Stimulated activated naive CD4-positive, alpha-beta T cell (primary cell): ENCODE results near the gene SAXO2.
"Not testable (repeated sequence)": the region's sequence is repeated elsewhere in the genome, so short reads cannot be mapped to it uniquely, and the experiment has no call there.

Experiments used
- DNase-seq, 6 experiments: peaks; one replicate each; lab custom pipeline; 2025; lab: John Stamatoyannopoulos, UW

SAXO2 gene

DNA sequence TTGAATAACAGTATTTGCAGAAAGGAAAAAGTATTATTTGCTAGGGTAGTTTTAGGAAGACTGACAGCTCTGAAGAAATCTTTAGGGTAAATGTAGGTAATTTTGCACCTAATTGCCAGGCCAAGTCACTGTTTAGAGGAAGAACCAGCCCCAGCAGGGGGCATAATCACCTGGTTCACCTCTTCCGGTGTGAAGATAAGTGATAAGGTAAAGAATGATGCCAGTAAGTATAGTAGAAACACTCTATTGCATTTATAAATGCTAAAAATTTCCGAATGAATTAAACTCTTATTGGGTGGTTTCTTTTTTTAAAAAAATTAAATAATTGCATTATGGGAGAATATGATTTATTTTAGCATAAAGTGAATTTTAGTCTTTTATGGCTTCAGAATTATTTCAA lies 21.8 kb downstream of the SAXO2 start:
- not testable (repeated sequence) for DNase-seq

DNA sequence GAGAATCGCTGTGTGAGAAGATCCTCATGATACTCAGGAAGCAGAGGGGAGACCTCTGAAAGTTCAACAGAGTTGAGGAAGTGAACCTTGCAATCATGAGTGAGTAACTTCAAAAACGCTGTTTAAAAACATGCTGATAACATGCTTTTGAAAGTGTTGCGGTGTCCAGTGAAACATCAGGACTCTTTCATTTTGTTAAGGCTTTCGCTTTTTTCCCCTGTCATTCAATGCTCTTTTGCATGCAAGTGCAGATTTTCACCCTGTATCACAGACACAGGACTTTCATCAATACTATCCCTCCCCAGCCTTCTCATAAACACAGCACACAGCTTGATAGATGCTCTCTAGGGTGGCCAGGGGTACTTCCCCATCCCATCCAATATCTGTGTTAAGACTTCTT lies 23.9 kb downstream of the SAXO2 start:
- DNase-seq = peak in 2 of 6 experiments; percentile 19 to 29

DNA sequence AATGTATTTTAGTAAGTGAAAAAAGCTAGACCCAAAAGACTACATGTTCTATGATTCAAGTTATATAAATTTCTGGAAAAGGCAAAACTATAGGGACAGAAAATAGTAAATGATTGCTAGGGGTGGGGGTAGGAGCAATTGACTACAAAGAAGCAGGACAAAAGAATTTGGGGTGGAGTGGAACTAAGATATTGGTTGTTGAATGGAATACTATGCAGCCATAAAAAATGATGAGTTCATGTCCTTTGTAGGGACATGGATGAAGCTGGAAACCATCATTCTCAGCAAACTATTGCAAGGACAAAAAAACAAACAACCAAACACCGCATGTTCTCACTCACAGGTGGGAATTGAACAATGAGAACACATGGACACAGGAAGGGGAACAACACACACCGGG lies 25.6 kb downstream of the SAXO2 start:
- not testable (repeated sequence) for DNase-seq

DNA sequence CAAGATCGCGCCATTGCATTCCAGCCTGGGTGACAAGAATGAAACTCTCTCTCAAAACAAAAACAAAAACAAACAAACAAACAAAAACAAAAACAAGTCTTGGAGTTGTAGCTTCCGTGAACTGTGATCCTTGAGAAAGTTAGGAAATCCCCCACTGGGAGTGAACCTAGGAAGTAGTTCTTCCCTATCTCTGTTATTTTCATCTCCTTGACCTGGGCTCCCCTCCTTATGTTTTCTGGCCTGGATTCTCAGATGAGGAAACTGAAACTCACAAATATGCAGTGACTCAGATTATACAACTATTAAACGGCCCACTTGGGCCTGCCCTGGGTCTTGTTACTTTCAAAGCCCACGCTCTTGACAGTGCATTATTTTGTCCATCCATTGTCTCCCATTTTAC lies 29.7 kb downstream of the SAXO2 start:
- DNase-seq = no peak

DNA sequence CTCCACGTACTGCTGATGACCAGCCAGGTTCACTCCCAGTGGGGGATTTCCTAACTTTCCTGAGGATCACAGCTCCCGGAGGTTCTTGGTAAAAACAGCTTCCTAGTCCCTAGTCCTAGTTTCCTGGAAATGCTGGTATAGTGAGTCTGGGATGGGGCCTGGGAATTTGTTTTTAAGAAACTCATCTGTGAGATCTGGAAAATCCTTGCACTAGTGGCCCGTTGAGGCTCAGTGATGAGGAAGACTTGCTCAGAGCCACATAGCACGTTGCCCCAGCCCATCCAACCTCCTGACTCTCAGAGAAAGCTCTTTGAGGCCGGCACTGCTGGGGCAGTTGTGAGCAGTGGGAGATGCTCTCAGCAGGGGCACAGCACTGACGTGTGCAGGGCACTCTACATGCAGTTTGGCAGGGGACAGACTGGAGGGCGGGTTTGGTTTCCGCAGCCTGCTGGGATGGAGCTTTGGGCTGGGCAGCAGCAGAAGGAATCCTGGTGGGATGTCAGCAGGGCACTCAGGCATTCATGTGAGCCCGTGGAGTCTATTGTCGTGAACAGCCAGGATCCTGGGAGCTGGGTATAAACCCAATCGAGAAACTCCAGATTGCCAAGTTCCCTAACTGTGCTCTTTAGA lies 31.6 kb downstream of the SAXO2 start:
- no peak for DNase-seq

DNA sequence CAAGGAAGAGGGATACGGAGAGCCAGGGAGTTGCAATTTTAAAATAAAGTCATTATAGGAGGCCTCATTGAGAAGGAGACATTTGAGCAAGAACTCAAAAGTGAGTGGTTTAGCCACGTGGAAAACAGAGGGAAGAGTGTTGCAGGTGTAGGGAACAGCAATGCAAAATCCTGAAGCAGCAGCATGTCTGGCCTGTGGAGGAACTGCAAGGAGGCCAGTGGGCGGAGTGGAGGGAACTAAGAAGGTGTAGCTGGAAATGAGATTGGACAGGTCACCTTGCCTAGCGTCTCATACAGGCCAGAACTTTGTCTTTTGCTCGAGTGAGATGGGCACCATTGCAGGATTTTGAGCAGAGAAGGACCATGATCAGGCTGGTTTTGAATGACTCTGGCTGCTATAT lies 34.9 kb downstream of the SAXO2 start:
- no peak for DNase-seq

DNA sequence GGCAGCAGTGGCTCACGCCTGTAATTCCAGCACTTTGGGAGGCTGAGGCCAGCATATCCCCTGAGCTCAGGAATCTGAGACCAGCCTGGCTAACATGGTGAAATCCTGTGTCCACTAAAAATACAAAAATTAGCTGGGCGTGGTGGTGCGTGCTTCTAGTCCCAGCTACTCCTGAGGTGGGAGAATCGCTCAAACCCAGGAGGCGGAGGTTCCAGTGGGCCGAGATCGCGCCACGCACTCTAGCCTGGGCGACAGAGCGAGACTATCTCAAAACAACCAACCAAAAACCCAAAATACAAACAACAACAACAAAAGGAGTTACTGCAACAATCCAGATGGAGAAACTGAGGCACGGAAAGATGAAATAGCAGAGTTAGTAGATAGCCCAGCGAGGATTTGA lies 35.4 kb downstream of the SAXO2 start:
- DNase-seq = no peak

DNA sequence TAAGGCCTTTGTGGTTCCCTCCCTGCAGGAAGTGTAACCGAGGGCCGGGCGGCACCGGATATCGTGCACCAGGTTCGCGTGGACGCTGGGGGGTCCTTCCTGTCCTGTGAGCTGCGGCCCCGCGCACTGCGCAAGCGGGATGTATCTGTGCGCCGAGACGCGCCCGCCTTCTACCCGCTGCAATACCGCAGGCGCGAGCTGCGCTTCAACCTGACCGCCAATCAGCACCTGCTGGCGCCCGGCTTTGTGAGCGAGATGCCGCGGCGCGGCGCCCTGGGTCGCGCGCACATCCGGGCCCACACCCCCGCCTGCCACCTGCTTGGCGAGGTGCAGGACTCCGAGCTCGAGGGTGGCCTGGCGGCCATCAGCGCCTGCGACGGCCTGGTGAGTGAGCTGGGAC lies 35.9 kb downstream of the SAXO2 start:
- DNase-seq = peak; percentile 11 to 73 (median 55)

DNA sequence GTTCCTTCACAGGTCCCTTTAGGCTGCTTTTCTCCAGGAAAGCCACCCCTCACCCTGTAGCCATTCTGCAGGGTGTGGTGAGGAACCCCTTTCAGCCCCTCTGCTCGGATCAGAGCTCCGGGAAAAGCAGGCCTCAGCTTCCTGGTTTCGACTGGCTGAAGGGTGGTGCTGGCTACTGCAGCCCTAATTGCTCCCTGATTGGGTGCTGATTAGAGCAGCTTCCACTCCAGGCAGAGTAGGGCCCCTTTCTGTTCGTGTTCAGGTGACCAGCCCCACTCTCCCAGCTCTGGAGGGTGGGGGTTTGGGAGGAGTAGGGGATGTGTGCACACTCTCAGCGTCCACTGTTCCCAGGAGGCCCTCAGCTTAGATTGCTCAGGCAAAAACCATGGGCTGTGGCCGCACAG lies 36.9 kb downstream of the SAXO2 start:
- not testable (repeated sequence) for DNase-seq

DNA sequence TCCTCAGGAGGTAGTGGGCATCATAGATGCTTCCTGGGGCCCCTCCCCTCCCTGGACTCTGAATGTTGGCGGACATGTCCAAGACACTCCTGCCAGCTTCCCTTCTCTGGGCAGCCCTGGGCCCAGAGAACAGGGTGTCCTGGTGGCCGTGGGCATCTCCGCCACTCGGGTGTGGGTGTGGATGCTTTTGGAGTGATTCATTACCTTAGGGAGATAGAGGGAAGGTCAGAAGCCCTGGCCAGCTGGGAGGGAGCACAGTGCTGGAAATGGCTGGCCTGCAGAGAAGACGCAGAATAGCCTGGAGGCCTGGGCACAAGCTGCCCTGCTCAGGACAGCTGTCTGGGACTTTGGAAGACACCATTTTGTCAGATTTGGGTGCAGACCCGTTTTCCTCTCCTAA lies 37.7 kb downstream of the SAXO2 start:
- DNase-seq = not testable (repeated sequence)

DNA sequence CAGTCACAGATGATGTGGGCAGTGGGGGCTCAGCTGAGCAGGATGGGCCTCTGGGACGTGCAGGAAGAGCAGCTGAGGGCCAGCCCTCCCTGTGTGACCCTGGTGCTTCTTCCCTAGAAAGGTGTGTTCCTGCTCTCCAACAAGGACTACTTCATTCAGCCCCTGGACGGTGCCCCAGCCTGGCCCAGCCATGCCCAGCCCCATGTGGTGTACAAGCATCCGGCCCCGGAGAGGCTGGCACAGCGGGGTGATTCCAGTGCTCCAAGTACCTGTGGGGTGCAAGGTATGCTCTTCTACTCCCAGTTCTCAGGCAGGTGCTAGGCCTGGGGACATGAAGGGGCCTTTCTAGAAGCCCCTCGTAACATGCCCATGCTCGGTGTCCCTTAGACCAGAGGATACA lies 38.3 kb downstream of the SAXO2 start:
- no peak for DNase-seq

DNA sequence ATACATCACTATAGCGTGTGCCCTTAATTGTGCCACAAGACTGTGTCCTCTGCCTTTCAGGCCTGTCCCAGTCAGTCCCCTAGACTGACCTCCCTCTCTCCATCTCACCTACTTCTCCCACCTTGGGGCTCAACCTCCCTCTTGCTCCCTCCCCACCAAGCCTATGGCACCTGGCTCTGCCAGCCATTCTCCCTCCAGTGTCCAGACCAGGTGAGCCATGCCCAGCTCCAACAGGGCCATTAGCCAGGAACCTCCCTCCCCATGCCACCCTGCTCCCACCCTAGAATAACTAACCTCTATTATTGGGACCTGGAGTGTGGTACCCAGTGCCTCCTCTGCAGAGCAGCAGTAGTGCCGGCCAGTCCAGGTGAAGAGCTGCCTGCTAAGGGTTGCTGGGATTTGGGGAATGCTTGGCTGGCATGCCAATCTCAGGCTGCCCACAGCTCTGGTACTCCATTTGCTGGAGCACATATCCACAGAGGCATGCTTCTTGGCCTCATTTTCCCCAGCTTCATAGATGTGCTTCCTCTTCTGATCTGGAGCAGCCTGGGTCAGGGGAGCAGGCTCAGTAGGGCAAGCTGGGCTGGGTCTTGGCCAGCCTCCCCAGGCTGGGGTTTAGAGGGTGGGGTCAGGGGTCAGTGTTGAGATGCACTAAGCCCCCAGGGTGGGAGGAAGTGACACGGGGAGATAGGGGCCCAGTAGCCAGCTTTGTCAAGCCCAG lies 38.8 kb downstream of the SAXO2 start:
- no peak for DNase-seq

DNA sequence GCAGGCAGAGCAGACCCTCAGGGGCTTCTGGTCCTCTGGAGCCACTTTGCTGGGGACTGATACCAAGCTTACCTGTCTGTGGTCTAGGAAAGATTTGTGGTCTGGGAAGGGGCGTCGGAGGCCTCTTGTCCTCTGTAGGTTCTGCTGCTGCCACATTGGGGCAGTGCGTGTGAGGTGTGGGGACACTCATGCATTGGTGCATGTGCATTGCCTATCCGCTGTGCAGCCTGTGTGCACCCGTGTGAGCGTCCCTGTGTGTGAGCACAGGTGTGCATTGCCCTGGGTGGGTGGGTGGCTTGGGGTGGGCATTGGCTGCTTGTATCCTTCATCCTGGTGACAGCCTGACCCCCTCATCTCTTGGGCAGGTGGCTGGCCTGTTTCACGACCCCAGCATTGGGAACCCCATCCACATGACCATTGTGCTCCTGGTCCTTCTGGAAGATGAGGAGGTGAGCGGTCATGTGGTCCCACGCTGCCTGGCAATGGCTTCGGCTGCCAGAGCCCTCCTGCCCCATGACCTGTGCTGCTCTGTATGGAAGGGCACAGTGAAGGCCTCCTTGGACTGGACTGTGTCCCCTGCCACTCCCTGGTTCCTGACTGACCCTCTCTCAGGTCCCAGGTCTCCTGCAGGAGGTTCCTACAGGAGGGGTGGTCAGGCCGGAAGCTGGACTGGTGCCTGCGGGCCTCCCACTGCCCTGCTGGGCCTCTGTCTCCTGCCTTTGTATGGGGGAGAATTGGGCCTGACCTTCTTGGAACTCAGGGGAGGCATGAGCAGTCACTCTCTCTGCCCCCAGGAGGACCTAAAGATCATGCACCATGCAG lies 41.5 kb downstream of the SAXO2 start:
- DNase-seq = no peak

DNA sequence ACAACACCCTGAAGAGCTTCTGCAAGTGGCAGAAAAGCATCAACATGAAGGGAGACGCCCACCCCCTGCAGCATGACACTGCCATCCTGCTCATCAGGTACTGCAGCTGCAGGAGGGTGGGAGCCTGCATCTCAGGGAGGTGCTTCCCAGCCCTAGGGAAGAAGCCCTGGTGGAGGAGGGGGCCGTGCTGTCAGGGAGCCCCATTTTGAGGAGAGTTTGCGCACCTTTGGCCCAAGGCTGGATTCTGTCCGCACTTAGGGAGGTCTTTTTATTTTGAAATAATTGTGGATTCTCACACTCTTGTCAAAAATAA lies 42.1 kb downstream of the SAXO2 start:
- DNase-seq = no peak

DNA sequence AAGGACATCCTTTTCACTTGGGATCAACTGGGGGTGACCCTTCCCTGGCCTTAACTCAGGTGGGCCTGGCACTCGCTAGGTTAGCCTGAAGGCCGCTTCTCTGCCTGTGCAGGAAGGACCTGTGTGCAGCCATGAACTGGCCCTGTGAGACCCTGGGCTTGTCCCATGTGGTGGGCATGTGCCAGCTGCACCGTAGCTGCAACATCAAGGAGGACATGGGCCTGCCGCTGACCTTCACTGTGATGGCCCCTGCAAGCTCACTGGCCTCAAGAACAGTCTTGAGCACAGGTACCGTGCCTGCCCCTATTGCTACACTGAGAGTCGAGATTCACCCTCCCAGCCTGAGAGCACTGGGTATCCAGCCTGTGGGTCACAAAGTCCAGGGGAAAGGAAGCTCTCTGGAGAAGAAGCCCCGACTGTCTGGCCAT lies 43.0 kb downstream of the SAXO2 start:
- no peak for DNase-seq

DNA sequence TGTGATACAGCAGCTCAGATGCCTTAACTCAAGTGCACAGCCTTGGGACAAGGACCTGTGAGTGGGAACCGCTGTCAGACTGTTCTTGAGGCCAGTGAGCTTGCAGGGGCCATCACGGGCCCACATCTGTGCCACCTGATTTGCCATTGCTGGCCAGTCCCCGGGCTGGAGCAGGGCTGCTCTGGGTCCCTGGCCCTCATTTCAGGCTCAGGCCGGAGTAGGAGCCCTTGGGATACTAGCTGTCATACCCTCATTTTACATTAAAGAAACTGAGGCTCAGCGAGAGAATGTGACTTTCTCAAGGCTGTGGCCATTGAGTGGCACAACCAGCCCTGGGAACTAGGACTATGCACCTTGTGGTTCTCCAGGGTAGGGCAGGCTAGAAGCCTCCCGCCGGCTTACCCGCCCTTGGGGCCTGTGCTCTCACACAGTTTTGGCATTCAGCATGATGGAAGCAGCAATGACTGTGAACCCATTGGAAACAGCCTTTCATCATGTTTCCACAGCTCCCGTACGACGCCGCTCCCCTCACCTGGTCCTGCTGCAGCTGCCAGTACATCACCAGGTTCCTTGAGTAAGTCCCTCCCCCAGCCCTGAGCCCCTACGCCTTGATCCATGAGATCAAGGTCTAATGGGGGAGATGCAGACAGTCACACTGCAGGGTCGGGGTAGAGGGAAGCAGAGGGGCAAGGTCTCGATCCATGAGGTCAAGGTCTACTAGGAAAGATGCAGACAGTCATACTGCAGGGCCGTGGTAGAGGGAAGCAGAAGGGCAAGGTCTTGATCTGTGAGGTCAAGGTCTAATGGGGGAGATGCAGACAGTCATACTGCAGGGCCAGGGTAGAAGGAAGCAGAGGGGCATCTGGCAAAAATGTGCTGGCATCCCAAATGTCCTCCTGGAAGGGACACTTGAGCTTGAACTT lies 44.4 kb downstream of the SAXO2 start:
- DNase-seq = no peak

DNA sequence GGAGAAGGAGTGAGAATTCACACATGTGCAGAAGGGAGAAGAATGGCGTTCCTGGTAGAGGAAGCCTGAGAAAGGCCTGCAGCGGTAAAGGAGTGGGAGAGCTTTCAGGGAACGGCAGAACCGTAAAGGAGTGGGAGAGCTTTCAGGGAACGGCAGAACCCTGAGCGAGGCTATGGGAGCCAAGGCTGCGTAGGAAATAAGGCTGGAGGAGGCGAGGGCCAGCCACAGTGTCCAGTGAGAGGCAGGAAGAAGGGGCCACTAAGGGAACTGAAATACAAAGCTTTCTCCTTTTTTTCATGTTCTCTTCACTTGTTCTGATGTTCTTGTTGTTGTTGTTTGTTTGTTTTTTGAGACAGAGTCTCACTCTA lies 45.1 kb downstream of the SAXO2 start:
- no peak for DNase-seq

DNA sequence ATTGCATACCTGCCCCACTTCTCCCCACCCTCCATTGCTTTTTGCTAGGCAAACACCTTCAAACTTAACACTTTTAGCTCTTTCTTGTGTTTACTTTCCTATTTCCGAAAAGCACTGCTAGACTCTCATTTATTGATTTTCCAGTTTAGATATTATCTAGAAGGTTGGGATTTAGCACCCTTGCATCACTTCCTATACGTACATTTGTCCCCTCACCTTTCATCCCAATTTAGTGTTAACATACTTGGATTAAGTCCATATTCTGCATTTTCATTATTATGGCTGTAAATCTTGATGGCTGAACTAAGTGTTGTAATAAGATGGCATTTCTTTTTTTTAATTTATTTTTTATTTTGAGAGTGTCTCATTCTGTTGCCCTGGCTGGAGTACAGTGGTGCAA lies 47.2 kb downstream of the SAXO2 start:
- no peak for DNase-seq

DNA sequence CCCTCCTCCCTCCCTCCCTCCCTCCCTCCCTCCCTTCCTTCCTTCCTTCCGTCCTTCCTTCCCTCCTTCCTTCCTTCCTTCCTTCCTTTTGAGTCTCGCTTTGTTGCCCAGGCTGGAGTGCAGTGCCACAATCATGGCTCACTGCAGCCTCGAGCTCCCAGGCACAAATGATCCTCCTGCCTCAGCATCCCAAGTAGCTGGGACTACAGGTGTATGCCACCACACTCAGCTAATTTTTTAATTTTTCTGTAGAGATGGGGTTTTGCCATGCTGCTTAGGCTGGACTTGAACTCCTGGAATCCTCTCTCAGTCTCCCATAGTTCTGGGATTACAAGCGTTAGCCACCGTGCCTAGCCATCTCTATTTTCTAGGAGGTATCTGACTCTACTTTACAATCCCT lies 48.7 kb downstream of the SAXO2 start:
- DNase-seq = not testable (repeated sequence)

DNA sequence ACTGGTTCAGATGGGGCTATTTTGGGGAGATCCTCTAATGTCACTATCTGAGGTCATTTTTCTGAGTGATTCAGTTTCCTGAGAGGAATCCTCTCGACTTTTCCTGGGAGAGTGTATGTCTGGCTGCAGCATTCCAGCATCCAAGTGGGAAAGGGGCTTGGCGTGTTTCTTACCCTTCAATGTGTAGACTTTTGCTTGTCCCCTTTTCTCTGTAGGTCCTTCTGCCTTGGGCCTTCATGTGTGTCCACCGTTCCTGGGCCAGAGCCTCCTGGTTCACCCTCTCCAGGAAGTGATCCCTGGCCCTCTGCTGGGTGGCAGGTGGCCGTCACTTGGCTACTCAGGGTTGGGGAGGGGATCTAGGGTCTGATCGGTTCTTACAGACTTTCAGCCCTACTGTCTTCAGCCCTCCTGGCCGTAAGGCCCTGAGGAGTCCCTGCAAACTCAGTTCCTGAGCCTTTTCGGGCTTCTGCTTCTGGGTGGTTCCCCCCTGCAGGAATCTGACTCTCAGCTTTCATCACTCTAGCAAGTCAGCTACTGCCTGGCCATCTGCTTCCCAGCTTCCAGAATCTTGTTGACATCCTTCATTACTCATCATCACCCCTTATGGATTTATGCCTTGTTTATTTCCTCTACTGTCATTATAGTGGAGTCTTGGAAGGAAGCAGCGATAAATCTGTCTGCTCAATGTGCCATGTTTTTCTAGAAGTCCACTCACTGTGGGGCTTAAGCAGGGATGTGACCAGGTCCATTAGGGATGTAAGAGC lies 50.1 kb downstream of the SAXO2 start:
- no peak for DNase-seq

DNA sequence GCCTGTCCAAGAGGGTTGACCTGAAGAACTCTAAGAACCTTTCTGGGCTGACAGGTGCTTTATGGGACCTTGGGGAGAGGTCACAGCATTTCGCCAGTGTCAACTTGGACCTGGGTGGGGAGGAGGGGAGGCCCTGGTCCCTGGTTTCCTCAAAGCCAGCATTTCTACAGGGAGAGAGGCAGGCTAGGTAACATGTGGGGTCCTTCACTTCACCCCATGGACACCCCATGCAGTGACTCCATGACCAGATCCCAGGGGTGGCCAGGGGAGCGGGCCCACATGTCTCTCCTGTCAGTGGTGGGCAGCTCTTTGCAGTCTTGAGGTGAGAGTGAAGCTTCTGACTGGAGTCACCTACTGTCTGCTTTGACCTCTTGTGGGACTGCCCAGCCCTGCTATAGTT lies 50.8 kb downstream of the SAXO2 start:
- DNase-seq = no peak
